SIG-M5 (cell line): Measurements from ENCODE around the gene POLD4.

Experiments used
- DNase-seq: peaks from one replicate; lab custom pipeline; 2025; lab: John Stamatoyannopoulos, UW

The POLD4 gene

GRCh38 chr11:67371189-67371910 is 18.0 kb upstream of the POLD4 start:
- DNase-seq: no peak

- no peak for DNase-seq
These were observed 17.2 kb upstream of the POLD4 start for GRCh38 chr11:67370351-67371076.

GRCh38 chr11:67369801-67370284 is 16.5 kb upstream of the POLD4 start:
- DNase-seq: no peak

GRCh38 chr11:67369275-67369674 is 15.9 kb upstream of the POLD4 start:
- no peak for DNase-seq

GRCh38 chr11:67368621-67369020 is 15.3 kb upstream of the POLD4 start:
- no peak for DNase-seq

GRCh38 chr11:67367761-67368227 is 14.4 kb upstream of the POLD4 start:
- no peak for DNase-seq

- DNase-seq: no peak
These were observed 13.8 kb upstream of the POLD4 start for GRCh38 chr11:67366961-67367760.

GRCh38 chr11:67366546-67366945 is 13.2 kb upstream of the POLD4 start:
- DNase-seq: no peak

GRCh38 chr11:67365736-67366444 is 12.5 kb upstream of the POLD4 start:
- no peak for DNase-seq

GRCh38 chr11:67364783-67365722 is 11.7 kb upstream of the POLD4 start:
- DNase-seq: no peak

GRCh38 chr11:67364169-67364568 is 10.8 kb upstream of the POLD4 start:
- DNase-seq: no peak

GRCh38 chr11:67357831-67358670 is 4.7 kb upstream of the POLD4 start:
- DNase-seq: no peak

GRCh38 chr11:67356864-67357561 is 3.7 kb upstream of the POLD4 start:
- DNase-seq: no peak

GRCh38 chr11:67356387-67356863 is 3.1 kb upstream of the POLD4 start:
- no peak for DNase-seq

GRCh38 chr11:67355794-67356386 is 2.5 kb upstream of the POLD4 start:
- no peak for DNase-seq

GRCh38 chr11:67355023-67355793 is 1.9 kb upstream of the POLD4 start:
- DNase-seq: no peak

GRCh38 chr11:67354075-67355022 is 1.0 kb upstream of the POLD4 start:
- DNase-seq: no peak
